H1 (cell line): ENCODE data around the gene MAPKAP1.

Experiments used
- POLR2A ChIP-seq, 2 experiments: IDR thresholded peaks; 1 replicate in 1 of 2; 2 replicates in 1 of 2; pipeline ENCODE4 v1.6.1; 2011; ENCODE audit warnings: low read depth in 2 of 2, low read length in 2 of 2, mild to moderate bottlenecking in 2 of 2; ENCODE audit errors: control extremely low read depth in 1 of 2
- POLR2AphosphoS5 ChIP-seq: IDR thresholded peaks from 2 replicates; pipeline ENCODE4 v1.6.1; 2011; ENCODE audit warnings: low read depth, low read length

GRCh38 chr9:125393426-125393825, 313.6 kb downstream of the MAPKAP1 start:
- no peak for TF ChIP-seq POLR2A (IDR thresholded peaks at IDR 0.05; ENCODE audit: control extremely low read depth in 1 of 2, low read depth in 2 of 2, low read length in 2 of 2)
- TF ChIP-seq POLR2AphosphoS5, result no peak
